ENCODE measurements around the gene PGAM5. TPM values are rescaled to one million over a fixed set of nuclear protein-coding genes. Genes with fewer than 3 reads are reported as not detected.

PGAM5 gene
- total RNA-seq, 2 donors from 2014 or later: 15.0 to 39.2 TPM

GRCh38 chr12:132669166-132669879, 41.3 kb upstream of the PGAM5 start:
- DNase-seq (no peak), ATAC-seq (no peak)
- Histone ChIP-seq H3K27ac (no peak overlapping the region), H3K9me3 (no peaks in the 10 kb centered on the region), H3K27me3 (no peaks in the 10 kb centered on the region), H3K4me1 (no peaks in the 10 kb centered on the region), H3K4me3 (no peak overlapping the region), H3K36me3 (replicated peaks in 1 of 2; ENCODE audit: insufficient read depth in 1 of 2, low read depth in 2 of 2) (peaks cover 0 to 20% of the 10 kb centered on the region in 2 donors)
- intact Hi-C loops (cut with DNase I): no loop called here
- TF ChIP-seq, protein P1, sequence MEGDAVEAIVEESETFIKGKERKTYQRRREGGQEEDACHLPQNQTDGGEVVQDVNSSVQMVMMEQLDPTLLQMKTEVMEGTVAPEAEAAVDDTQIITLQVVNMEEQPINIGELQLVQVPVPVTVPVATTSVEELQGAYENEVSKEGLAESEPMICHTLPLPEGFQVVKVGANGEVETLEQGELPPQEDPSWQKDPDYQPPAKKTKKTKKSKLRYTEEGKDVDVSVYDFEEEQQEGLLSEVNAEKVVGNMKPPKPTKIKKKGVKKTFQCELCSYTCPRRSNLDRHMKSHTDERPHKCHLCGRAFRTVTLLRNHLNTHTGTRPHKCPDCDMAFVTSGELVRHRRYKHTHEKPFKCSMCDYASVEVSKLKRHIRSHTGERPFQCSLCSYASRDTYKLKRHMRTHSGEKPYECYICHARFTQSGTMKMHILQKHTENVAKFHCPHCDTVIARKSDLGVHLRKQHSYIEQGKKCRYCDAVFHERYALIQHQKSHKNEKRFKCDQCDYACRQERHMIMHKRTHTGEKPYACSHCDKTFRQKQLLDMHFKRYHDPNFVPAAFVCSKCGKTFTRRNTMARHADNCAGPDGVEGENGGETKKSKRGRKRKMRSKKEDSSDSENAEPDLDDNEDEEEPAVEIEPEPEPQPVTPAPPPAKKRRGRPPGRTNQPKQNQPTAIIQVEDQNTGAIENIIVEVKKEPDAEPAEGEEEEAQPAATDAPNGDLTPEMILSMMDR (IDR thresholded peaks at IDR 0.05): no peak
- no peak for TF ChIP-seq POLR2A (IDR thresholded peaks at IDR 0.05)
- WGBS, 2 donors: 91 to 93% methylated on average over 17 of the region's 17 CpGs

GRCh38 chr12:132672116-132672515, 38.5 kb upstream of the PGAM5 start:
- 84 to 94% methylated on average over 9 to 16 of the region's 16 CpGs for WGBS, 2 donors
- no peaks in the 10 kb centered on the region for H3K9me3 ChIP-seq
- H3K27me3 ChIP-seq: no peaks in the 10 kb centered on the region
- TF ChIP-seq, protein P1 (IDR thresholded peaks at IDR 0.05): no peak
- no peak for TF ChIP-seq POLR2A (IDR thresholded peaks at IDR 0.05)
- no peak for DNase-seq
- no peaks in the 10 kb centered on the region for H3K4me1 ChIP-seq
- no peak overlapping the region for H3K4me3 ChIP-seq
- H3K36me3 ChIP-seq (replicated peaks in 1 of 2; ENCODE audit: insufficient read depth in 1 of 2, low read depth in 2 of 2): peaks cover 0 to 12% of the 10 kb centered on the region in 2 donors
- H3K27ac ChIP-seq: no peak overlapping the region
- intact Hi-C loops (cut with DNase I): no loop called here
- ATAC-seq: no peak

- WGBS, 2 donors: 80 to 81% methylated on average over 11 to 12 of the region's 12 CpGs
Observed at GRCh38 chr12:132672678-132673077, 38.0 kb upstream of the PGAM5 start.

GRCh38 chr12:132673288-132674179, 37.1 kb upstream of the PGAM5 start:
- Histone ChIP-seq H3K4me1 (no peaks in the 10 kb centered on the region), H3K27me3 (no peaks in the 10 kb centered on the region), H3K27ac (no peak overlapping the region), H3K9me3 (no peaks in the 10 kb centered on the region), H3K36me3 (replicated peaks in 1 of 2; ENCODE audit: insufficient read depth in 1 of 2, low read depth in 2 of 2) (peaks cover 0 to 8% of the 10 kb centered on the region in 2 donors), H3K4me3 (no peak overlapping the region)
- TF ChIP-seq POLR2A (IDR thresholded peaks at IDR 0.05): no peak
- TF ChIP-seq, protein P1 (IDR thresholded peaks at IDR 0.05): no peak
- 91 to 96% methylated on average over 15 to 27 of the region's 27 CpGs for WGBS, 2 donors
- intact Hi-C loops (cut with DNase I): no loop called here
- ATAC-seq: no peak
- DNase-seq: no peak

More at GRCh38 chr12:132672678-132673077, 38.0 kb upstream of the PGAM5 start:
- Histone ChIP-seq H3K36me3 (replicated peaks in 1 of 2; ENCODE audit: insufficient read depth in 1 of 2, low read depth in 2 of 2) (peaks cover 0 to 10% of the 10 kb centered on the region in 2 donors), H3K4me1 (no peaks in the 10 kb centered on the region), H3K4me3 (no peak overlapping the region), H3K27ac (no peak overlapping the region), H3K9me3 (no peaks in the 10 kb centered on the region), H3K27me3 (no peaks in the 10 kb centered on the region)
- ATAC-seq (no peak), DNase-seq (peak in 1 of 4 donors; percentile 8)
- intact Hi-C loops (cut with DNase I): no loop called here
- no peak for TF ChIP-seq POLR2A (IDR thresholded peaks at IDR 0.05)
- TF ChIP-seq, protein P1 (IDR thresholded peaks at IDR 0.05): no peak
